PC-9 (cell line): Measurements from ENCODE around the gene ITIH4. TPM values are rescaled to one million over a fixed set of nuclear protein-coding genes. Genes with fewer than 3 reads are reported as not detected.

Experiments used
- BruUV-seq: library from RNA; stranded (reverse); fragments of 400-500 nt; replicated peaks from 2 replicates; lab custom pipeline; 2021; lab: Mats Ljungman, UMichigan
- CTCF ChIA-PET: fragments of 300-600 bp; sonication (Branson Sonifier 250); formaldehyde crosslinking; loops from one replicate; lab custom pipeline; 2022; ENCODE audit warnings: antibody characterized with exemption; lab: Charles Lee
- POLR2A ChIA-PET: fragments of 300-600 bp; sonication (Branson Sonifier 250); formaldehyde crosslinking; loops from one replicate; lab custom pipeline; 2022; ENCODE audit warnings: antibody characterized with exemption; ENCODE audit not compliant: unreplicated experiment; lab: Charles Lee
- DNase-seq, 2 experiments: peaks; one replicate each; pipeline versions ENCODE4 v3.0.0 to v3.0.0-alpha.2; 2015 to 2022; ENCODE audit warnings: mixed read lengths in 1 of 2
- H2AFZ ChIP-seq: fragments of 200-600 bp; sonication (generic); 2 replicates; pipeline ENCODE4 v1.8.1; 2017; ENCODE audit warnings: antibody characterized with exemption
- H3F3A ChIP-seq: fragments of 200-600 bp; sonication (generic); 2 replicates; pipeline ENCODE4 v1.8.1; 2017; ENCODE audit warnings: antibody characterized with exemption, mild to moderate bottlenecking, low read depth; ENCODE audit not compliant: insufficient read depth
- H3K27ac ChIP-seq: fragments of 200-600 bp; sonication (generic); 2 replicates; pipeline ENCODE4 v1.6.1; 2016; ENCODE audit warnings: mixed run types
- H3K27me3 ChIP-seq: fragments of 200-600 bp; sonication (generic); 2 replicates; pipeline ENCODE4 v1.6.1; 2016; ENCODE audit warnings: low read depth, mixed run types; ENCODE audit not compliant: insufficient read depth
- H3K36me3 ChIP-seq: fragments of 200-600 bp; sonication (generic); 2 replicates; pipeline ENCODE4 v1.6.1; 2016; ENCODE audit warnings: low read depth, mixed run types
- H3K4me1 ChIP-seq: fragments of 200-600 bp; sonication (generic); replicated peaks from 2 replicates; pipeline ENCODE4 v1.6.1; 2016; ENCODE audit warnings: mixed run types; ENCODE audit not compliant: insufficient read depth
- H3K4me2 ChIP-seq: fragments of 200-600 bp; sonication (generic); 2 replicates; pipeline ENCODE4 v1.6.1; 2017; ENCODE audit warnings: mixed run types
- H3K4me3 ChIP-seq: fragments of 200-600 bp; sonication (generic); 2 replicates; pipeline ENCODE4 v1.6.1; 2016; ENCODE audit warnings: mixed run types
- H3K79me2 ChIP-seq: fragments of 200-600 bp; sonication (generic); 2 replicates; pipeline ENCODE4 v1.6.1; 2017; ENCODE audit warnings: low read depth, mixed run types
- H3K9me2 ChIP-seq: fragments of 200-600 bp; sonication (generic); 2 replicates; pipeline ENCODE4 v1.8.1; 2017; ENCODE audit warnings: mild to moderate bottlenecking; ENCODE audit not compliant: insufficient read depth
- H3K9me3 ChIP-seq: fragments of 200-600 bp; sonication (generic); 2 replicates; pipeline ENCODE4 v1.8.1; 2016; ENCODE audit warnings: low read depth; ENCODE audit not compliant: insufficient read depth
- H4K20me1 ChIP-seq: fragments of 200-600 bp; sonication (generic); 2 replicates; pipeline ENCODE4 v1.8.1; 2017; ENCODE audit not compliant: insufficient read depth
- CTCF ChIP-seq: fragments of 200-600 bp; sonication (generic); conservative IDR thresholded peaks from 2 replicates; pipeline ENCODE4 v1.6.1; 2017; ENCODE audit warnings: mixed run types, antibody characterized with exemption, mild to moderate bottlenecking, moderate library complexity
- EZH2 ChIP-seq: fragments of 200-600 bp; sonication (generic); IDR thresholded peaks from 2 replicates; pipeline ENCODE4 v1.8.0; 2017; ENCODE audit warnings: antibody characterized with exemption, low read depth
- intact Hi-C: fragments of 100-400 bp; cut with micrococcal nuclease; formaldehyde crosslinking; loops from one replicate; pipeline ENCODE4 v1.10.0; 2022; ENCODE audit not compliant: unreplicated experiment
- total RNA-seq: library from RNA; stranded (reverse); gene quantifications from 2 replicates; pipeline ENCODE4 v1.2.3, GENCODE V29; 2021

The ITIH4 gene
- total RNA-seq, 1 experiment from 2014 or later: 2.5 TPM

- no peak overlapping the region for H3K4me2 ChIP-seq
- no peaks in the 10 kb centered on the region for H3K36me3 ChIP-seq
- H3F3A ChIP-seq: no peaks in the 10 kb centered on the region
- DNase-seq: no peak
- H3K27ac ChIP-seq: no peak overlapping the region
- no peaks in the 10 kb centered on the region for H3K27me3 ChIP-seq
- no peaks in the 10 kb centered on the region for H3K9me3 ChIP-seq
- TF ChIP-seq CTCF (no peak), EZH2 (no peak)
- no peak overlapping the region for H3K4me3 ChIP-seq
- no peaks in the 10 kb centered on the region for H4K20me1 ChIP-seq
- no peaks in the 10 kb centered on the region for H3K4me1 ChIP-seq
- BruUV-seq: no TSS peak
- no peaks in the 10 kb centered on the region for H3K9me2 ChIP-seq
- ChIA-PET POLR2A (no interaction called here), CTCF (no interaction called here)
- H2AFZ ChIP-seq: no peak overlapping the region
- intact Hi-C loops: no loop called here
- no peaks in the 10 kb centered on the region for H3K79me2 ChIP-seq
Observed at GRCh38 chr3:52879090-52879489, 48.6 kb upstream of the ITIH4 start.

GRCh38 chr3:52877085-52877484, 46.6 kb upstream of the ITIH4 start:
- TF ChIP-seq CTCF (no peak), EZH2 (no peak)
- Histone ChIP-seq H3K9me2 (no peaks in the 10 kb centered on the region), H3K27ac (no peak overlapping the region), H3K4me3 (no peak overlapping the region), H3K4me2 (no peak overlapping the region), H3K36me3 (no peaks in the 10 kb centered on the region), H3K27me3 (no peaks in the 10 kb centered on the region), H3K9me3 (no peaks in the 10 kb centered on the region), H3K79me2 (no peaks in the 10 kb centered on the region), H3K4me1 (no peaks in the 10 kb centered on the region), H2AFZ (no peak overlapping the region), H4K20me1 (no peaks in the 10 kb centered on the region), H3F3A (no peaks in the 10 kb centered on the region)
- CTCF ChIA-PET: no interaction called here
- no peak for DNase-seq
- intact Hi-C loops: no loop called here
- POLR2A ChIA-PET: no interaction called here
- no TSS peak for BruUV-seq

DNA sequence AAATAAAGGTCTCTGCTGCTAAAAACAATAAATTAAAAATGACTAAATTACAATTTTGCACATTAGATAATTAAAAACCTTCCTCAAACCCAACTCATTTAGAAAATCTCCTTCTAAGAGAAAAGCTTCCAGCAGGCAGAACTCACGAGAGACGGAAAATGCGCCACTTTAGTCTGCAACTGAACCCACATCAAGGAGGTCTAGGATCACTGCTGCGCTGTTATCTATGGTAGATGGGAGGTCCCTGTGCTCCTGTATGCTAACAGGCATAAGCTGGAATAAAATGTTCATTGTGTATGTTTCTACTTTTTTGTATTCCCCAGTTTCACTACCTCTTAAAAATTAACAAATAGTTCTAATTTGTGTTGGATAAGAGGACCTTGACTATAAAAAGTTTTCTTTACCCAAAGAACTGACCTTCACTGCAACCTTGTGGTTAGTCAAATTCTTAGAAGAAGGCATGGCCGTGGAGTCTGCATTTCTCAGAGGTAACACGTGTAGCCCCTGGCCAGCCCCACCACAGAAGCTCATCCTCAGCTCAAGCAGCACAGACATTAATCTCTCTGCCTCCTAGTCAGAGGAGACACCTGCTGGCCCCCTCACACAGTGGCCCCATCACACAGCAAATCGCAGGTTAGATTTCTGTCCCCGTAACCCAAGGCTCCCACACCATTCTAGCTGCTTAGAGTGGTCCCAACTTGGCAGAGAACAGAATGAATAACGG, 44.6 kb upstream of the ITIH4 start:
- TF ChIP-seq EZH2: no peak
- no peak for TF ChIP-seq CTCF
- H3K36me3 ChIP-seq: no peaks in the 10 kb centered on the region

More for the DNA sequence above, 44.6 kb upstream of the ITIH4 start:
- Histone ChIP-seq H3K27me3 (no peaks in the 10 kb centered on the region), H2AFZ (no peak overlapping the region), H3F3A (no peaks in the 10 kb centered on the region), H3K9me3 (no peaks in the 10 kb centered on the region), H3K79me2 (no peaks in the 10 kb centered on the region), H3K9me2 (no peaks in the 10 kb centered on the region), H3K4me3 (no peak overlapping the region), H3K27ac (no peak overlapping the region), H3K4me2 (no peak overlapping the region), H3K4me1 (no peaks in the 10 kb centered on the region), H4K20me1 (no peaks in the 10 kb centered on the region)
- CTCF ChIA-PET: no interaction called here
- POLR2A ChIA-PET: interaction anchor here (0.6 kb wide), 1 partner anchor 1731 kb away, joined by 3 read pairs; no protein-coding TSS in a partner anchor
- intact Hi-C loops: no loop called here
- BruUV-seq: no TSS peak
- no peak for DNase-seq
